GM23248 (cell line): ENCODE results near the gene LCT. TPM values are rescaled to one million over a fixed set of nuclear protein-coding genes. Genes with fewer than 3 reads are reported as not detected.

Experiments
- DNase-seq: peaks from one replicate; pipeline ENCODE4 v3.0.0-alpha.2; 2015
- H2AFZ ChIP-seq: fragments of 200-600 bp; sonication (generic); 2 replicates; pipeline ENCODE4 v1.6.1; 2016; ENCODE audit warnings: antibody characterized with exemption
- H3F3A ChIP-seq: fragments of 200-600 bp; sonication (generic); 2 replicates; pipeline ENCODE4 v1.6.1; 2016; ENCODE audit warnings: mild to moderate bottlenecking, antibody characterized with exemption, mixed run types; ENCODE audit not compliant: insufficient read depth
- H3K27ac ChIP-seq: fragments of 200-600 bp; sonication (generic); 2 replicates; pipeline ENCODE4 v1.5.1; 2016; ENCODE audit warnings: mild to moderate bottlenecking
- H3K27me3 ChIP-seq: fragments of 200-600 bp; sonication (generic); replicated peaks from 2 replicates; pipeline ENCODE4 v1.6.1; 2016; ENCODE audit warnings: mild to moderate bottlenecking; ENCODE audit not compliant: insufficient read depth
- H3K36me3 ChIP-seq: fragments of 200-600 bp; sonication (generic); 2 replicates; pipeline ENCODE4 v1.6.1; 2016; ENCODE audit warnings: low read depth, mild to moderate bottlenecking
- H3K4me1 ChIP-seq: fragments of 200-600 bp; sonication (generic); 2 replicates; pipeline ENCODE4 v1.6.1; 2016; ENCODE audit warnings: mild to moderate bottlenecking; ENCODE audit not compliant: insufficient read depth
- H3K4me2 ChIP-seq: fragments of 200-600 bp; sonication (generic); one replicate; pipeline ENCODE4 v1.6.1; 2016; ENCODE audit warnings: mild to moderate bottlenecking; ENCODE audit not compliant: unreplicated experiment
- H3K4me3 ChIP-seq: fragments of 200-600 bp; sonication (generic); 2 replicates; pipeline ENCODE4 v1.5.1; 2016; ENCODE audit warnings: mild to moderate bottlenecking
- H3K79me2 ChIP-seq: fragments of 200-600 bp; sonication (generic); 2 replicates; pipeline ENCODE4 v1.6.1; 2016; ENCODE audit warnings: mild to moderate bottlenecking; ENCODE audit not compliant: insufficient read depth
- H3K9ac ChIP-seq: fragments of 200-600 bp; sonication (generic); 2 replicates; pipeline ENCODE4 v1.6.1; 2016; ENCODE audit warnings: mild to moderate bottlenecking
- H3K9me2 ChIP-seq: fragments of 200-600 bp; sonication (generic); 2 replicates; pipeline ENCODE4 v1.6.1; 2016; ENCODE audit warnings: mixed run types, mild to moderate bottlenecking, moderate library complexity; ENCODE audit not compliant: insufficient read depth
- H3K9me3 ChIP-seq: fragments of 200-600 bp; sonication (generic); one replicate; pipeline ENCODE4 v1.6.1; 2017; ENCODE audit warnings: low read depth
- H4K20me1 ChIP-seq: fragments of 200-600 bp; sonication (generic); 2 replicates; pipeline ENCODE4 v1.6.0; 2016; ENCODE audit not compliant: insufficient read depth
- EZH2 ChIP-seq: fragments of 200-600 bp; sonication (generic); IDR thresholded peaks from 2 replicates; pipeline ENCODE4 v1.6.1; 2018; ENCODE audit warnings: antibody characterized with exemption, mild to moderate bottlenecking; ENCODE audit not compliant: insufficient read depth, poor library complexity, severe bottlenecking
- EZH2phosphoT487 ChIP-seq: fragments of 200-600 bp; sonication (generic); IDR thresholded peaks from 2 replicates; pipeline ENCODE4 v1.6.1; 2018; ENCODE audit warnings: antibody characterized with exemption, moderate library complexity, mild to moderate bottlenecking, low read depth; ENCODE audit not compliant: insufficient read depth
- WGBS, 2 experiments: methylation state at CpG; one replicate each; pipeline ENCODE4 v1.1.6; 2015 to 2017; ENCODE audit warnings: low lambda C conversion rate in 2 of 2, low coverage in 1 of 2; ENCODE audit errors: missing lambda C conversion rate in 2 of 2; 5-methylcytosine and 5-hydroxymethylcytosine counted together
- in situ Hi-C: fragments of 300-500 bp; cut with MboI; formaldehyde crosslinking; loops from 2 replicates; pipeline ENCODE4 v1.15.0; 2020
- polyA plus RNA-seq: library from polyadenylated mRNA; unstranded; fragments of >200 nt; fragmentation: Nextera tagmentation; extraction: Ambion mirVana; gene quantifications from 2 replicates; pipeline ENCODE4 v1.2.1, GENCODE V29; 2016
- total RNA-seq: library from RNA; depleted of rRNA; stranded (reverse); fragments of >200 nt; shearing (Covaris generic); gene quantifications from 2 replicates; pipeline ENCODE4 v1.2.3, GENCODE V29; 2014

The LCT gene
- total and polyA plus RNA-seq, 2 experiments from 2014 or later: under 0.01 TPM; not detected in 1

DNA sequence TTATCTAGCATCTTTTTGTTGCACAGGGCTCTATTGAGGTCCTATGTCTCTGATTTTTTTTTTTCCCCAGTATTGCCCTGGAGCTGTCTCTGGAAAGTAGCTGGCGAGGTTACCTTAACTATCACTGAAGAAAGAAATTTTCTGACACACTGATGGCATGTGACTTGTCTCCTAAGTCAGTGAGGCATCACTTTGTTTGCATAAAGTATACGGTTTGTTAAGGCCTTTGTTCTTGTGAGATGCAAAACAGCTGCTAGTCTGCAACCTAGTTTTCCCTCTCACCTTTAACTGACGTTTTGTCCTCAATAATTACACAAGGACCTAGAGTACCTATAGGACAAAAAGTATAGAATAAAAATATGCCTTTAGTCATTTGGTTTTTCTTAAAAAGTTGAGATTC lies 53.5 kb downstream of the LCT start:
- 99% methylated on average over 3 of the region's 3 CpGs for WGBS, 2 experiments
- in situ Hi-C loops: no loop called here
- H3K27ac ChIP-seq: no peak overlapping the region
- H3K9me3 ChIP-seq: no peaks in the 10 kb centered on the region
- no peaks in the 10 kb centered on the region for H4K20me1 ChIP-seq
- H3K9ac ChIP-seq: no peak overlapping the region
- TF ChIP-seq EZH2phosphoT487 (no peak), EZH2 (no peak)
- no peak overlapping the region for H3K4me2 ChIP-seq
- H3K27me3 ChIP-seq: no peaks in the 10 kb centered on the region
- no peak for DNase-seq
- H3K9me2 ChIP-seq: no peaks in the 10 kb centered on the region
- H2AFZ ChIP-seq: no peak overlapping the region
- peaks cover 9% of the 10 kb centered on the region; the same call in 1 of the 2 replicates for H3K4me1 ChIP-seq
- no peaks in the 10 kb centered on the region; the same call in 1 of the 2 replicates for H3F3A ChIP-seq
- no peak overlapping the region for H3K4me3 ChIP-seq
- no peaks in the 10 kb centered on the region for H3K79me2 ChIP-seq
- peaks cover 73% of the 10 kb centered on the region for H3K36me3 ChIP-seq

DNA sequence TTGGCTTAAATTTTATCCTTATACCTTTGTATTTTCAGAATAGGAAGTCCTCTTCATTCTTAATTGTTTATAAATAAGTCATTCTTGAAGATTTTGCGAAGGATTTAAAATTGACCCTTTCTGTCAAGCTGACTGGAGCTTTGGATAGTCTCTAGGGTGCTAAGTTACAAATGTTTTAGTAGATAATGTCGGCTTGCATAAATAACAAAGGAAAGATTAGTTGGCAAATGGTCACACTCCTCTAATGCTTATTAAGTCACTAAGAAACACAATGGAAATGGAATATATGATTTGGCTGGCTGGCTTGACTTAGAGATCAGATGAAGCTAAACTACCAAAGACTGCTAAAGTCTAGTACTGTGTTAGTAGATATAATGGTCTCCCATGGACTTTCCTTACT lies 54.8 kb downstream of the LCT start:
- Histone ChIP-seq H3K79me2 (no peaks in the 10 kb centered on the region), H3K4me3 (no peak overlapping the region), H3K27ac (no peak overlapping the region), H3F3A (no peaks in the 10 kb centered on the region; the same call in 1 of the 2 replicates), H3K36me3 (peaks cover 76% of the 10 kb centered on the region), H3K9ac (no peak overlapping the region), H3K4me2 (no peak overlapping the region), H3K4me1 (peaks cover 7% of the 10 kb centered on the region; the same call in 1 of the 2 replicates), H3K9me2 (no peaks in the 10 kb centered on the region), H3K27me3 (no peaks in the 10 kb centered on the region), H2AFZ (no peak overlapping the region), H3K9me3 (no peaks in the 10 kb centered on the region), H4K20me1 (no peaks in the 10 kb centered on the region)
- TF ChIP-seq EZH2: no peak
- no peak for TF ChIP-seq EZH2phosphoT487
- WGBS, 2 experiments: 97% methylated on average over 2 of the region's 2 CpGs
- no peak for DNase-seq
- in situ Hi-C loops: no loop called here

DNA sequence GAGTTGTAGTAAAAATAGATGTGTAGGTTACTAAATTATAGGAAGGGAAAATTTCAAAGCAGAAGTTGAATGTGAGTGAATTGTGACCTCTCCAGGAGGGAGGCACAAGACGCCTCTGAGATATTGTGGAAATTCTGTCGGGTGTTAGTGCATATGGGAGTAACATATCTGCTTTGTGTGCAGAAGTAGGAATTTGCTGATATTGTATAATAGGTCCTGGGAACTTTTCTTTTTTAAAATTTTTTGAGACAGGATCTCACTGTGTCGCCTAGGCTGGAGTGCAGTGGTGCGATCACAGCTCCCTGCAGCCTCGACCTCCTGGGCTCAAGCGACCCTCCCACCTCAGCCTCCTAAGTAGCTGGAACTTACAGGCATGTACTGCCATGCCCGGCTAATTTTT lies 60.6 kb downstream of the LCT start:
- no peaks in the 10 kb centered on the region for H3K27me3 ChIP-seq
- H3K9ac ChIP-seq: no peak overlapping the region
- no peak overlapping the region for H3K4me2 ChIP-seq
- in situ Hi-C loops: no loop called here
- H3K27ac ChIP-seq: no peak overlapping the region
- H4K20me1 ChIP-seq: no peaks in the 10 kb centered on the region
- H3K4me1 ChIP-seq: peaks cover 7% of the 10 kb centered on the region
- no peaks in the 10 kb centered on the region for H3K9me2 ChIP-seq
- H3K9me3 ChIP-seq: no peaks in the 10 kb centered on the region
- DNase-seq: no peak
- no peak overlapping the region for H2AFZ ChIP-seq
- H3K4me3 ChIP-seq: no peak overlapping the region
- H3K79me2 ChIP-seq: no peaks in the 10 kb centered on the region
- WGBS, 2 experiments: 97% methylated on average over 7 of the region's 7 CpGs
- H3F3A ChIP-seq: no peaks in the 10 kb centered on the region
- TF ChIP-seq EZH2phosphoT487: no peak
- no peak for TF ChIP-seq EZH2
- peaks cover 84% of the 10 kb centered on the region for H3K36me3 ChIP-seq

DNA sequence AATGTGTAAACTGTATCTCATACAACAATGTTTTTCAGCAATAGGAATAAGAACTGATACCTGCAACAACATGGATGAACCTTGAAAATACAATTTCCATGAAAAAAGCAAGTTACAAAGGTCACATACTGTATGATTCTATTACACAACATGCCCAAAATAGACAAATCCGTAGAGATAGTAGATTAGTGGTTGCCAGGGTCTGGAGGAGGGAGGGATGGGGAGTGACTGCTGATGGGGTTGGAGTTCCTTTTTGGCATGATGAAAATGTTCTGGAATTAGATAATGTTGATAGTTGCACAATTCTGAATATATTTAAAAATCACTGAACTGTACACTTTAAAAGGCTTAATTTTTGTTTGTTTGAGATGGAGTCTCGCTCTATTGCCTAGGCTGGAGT lies 61.6 kb downstream of the LCT start:
- no peak overlapping the region for H3K9ac ChIP-seq
- WGBS, 2 experiments: 50% methylated on average over 2 of the region's 2 CpGs
- no peaks in the 10 kb centered on the region for H3K79me2 ChIP-seq
- no peak overlapping the region for H3K4me3 ChIP-seq
- peaks cover 83% of the 10 kb centered on the region for H3K36me3 ChIP-seq
- H3K4me1 ChIP-seq: peaks cover 7% of the 10 kb centered on the region
- no peak for TF ChIP-seq EZH2phosphoT487
- TF ChIP-seq EZH2: no peak
- no peaks in the 10 kb centered on the region for H3K9me2 ChIP-seq
- no peaks in the 10 kb centered on the region for H4K20me1 ChIP-seq
- H2AFZ ChIP-seq: no peak overlapping the region
- no peak overlapping the region for H3K4me2 ChIP-seq
- H3K27ac ChIP-seq: no peak overlapping the region
- no peaks in the 10 kb centered on the region; the same call in 1 of the 2 replicates for H3F3A ChIP-seq
- DNase-seq: no peak
- H3K9me3 ChIP-seq: no peaks in the 10 kb centered on the region
- in situ Hi-C loops: no loop called here
- no peaks in the 10 kb centered on the region for H3K27me3 ChIP-seq

DNA sequence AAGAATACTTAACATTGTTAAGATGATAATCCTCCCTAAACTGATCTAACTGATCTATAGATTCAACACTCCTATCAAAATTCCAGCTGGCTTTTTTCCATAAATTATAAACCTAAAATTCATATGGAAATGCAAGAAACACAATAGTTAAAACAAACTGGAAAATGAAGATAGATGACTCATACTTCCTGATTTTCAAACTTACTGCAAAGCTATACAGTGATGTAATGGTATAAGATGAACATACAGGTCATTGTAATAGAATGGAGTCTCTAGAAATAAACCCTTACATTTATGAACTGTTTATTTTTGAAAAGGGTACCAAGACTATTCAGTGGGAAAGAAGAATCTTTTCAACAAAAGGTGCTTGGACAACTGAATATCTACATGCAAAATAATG lies 63.1 kb downstream of the LCT start:
- TF ChIP-seq EZH2phosphoT487 (no peak), EZH2 (no peak)
- no peak overlapping the region for H3K4me3 ChIP-seq
- no peaks in the 10 kb centered on the region; the same call in 1 of the 2 replicates for H3F3A ChIP-seq
- H3K9me3 ChIP-seq: no peaks in the 10 kb centered on the region
- in situ Hi-C loops: no loop called here
- H4K20me1 ChIP-seq: no peaks in the 10 kb centered on the region
- H2AFZ ChIP-seq: no peak overlapping the region
- H3K36me3 ChIP-seq: peaks cover 86% of the 10 kb centered on the region
- H3K27me3 ChIP-seq: no peaks in the 10 kb centered on the region
- no peak overlapping the region for H3K4me2 ChIP-seq
- H3K27ac ChIP-seq: no peak overlapping the region
- H3K79me2 ChIP-seq: peaks cover 8% of the 10 kb centered on the region
- H3K9me2 ChIP-seq: no peaks in the 10 kb centered on the region
- H3K4me1 ChIP-seq: peaks cover 7% of the 10 kb centered on the region
- peak; percentile 46 for DNase-seq
- H3K9ac ChIP-seq: no peak overlapping the region
